H1 (cell line): Measurements from ENCODE around the gene DNAJB6. TPM values are rescaled to one million over a fixed set of nuclear protein-coding genes. Genes with fewer than 3 reads are reported as not detected.

Experiments used
- CTCF ChIA-PET: fragments of 300-600 bp; sonication (Branson Sonifier 250); formaldehyde crosslinking; loops from one replicate; lab custom pipeline; 2021; ENCODE audit not compliant: partially characterized antibody; lab: Charles Lee
- POLR2A ChIA-PET: fragments of 300-600 bp; sonication (Branson Sonifier 250); formaldehyde crosslinking; loops from one replicate; lab custom pipeline; 2021; ENCODE audit warnings: inconsistent platforms; ENCODE audit not compliant: partially characterized antibody; lab: Charles Lee
- DNase-seq, 2 experiments: peaks; one replicate each; pipeline versions ENCODE4 v3.0.0 to v3.0.0-alpha.2; 2010 to 2022; ENCODE audit warnings: low spot score in 2 of 2, low read depth in 1 of 2, mixed read lengths in 1 of 2
- FAIRE-seq: peaks from 2 replicates; lab custom pipeline; 2011; peaks lifted over from hg19 to GRCh38; lab: Jason Lieb, UNC
- H2AFZ ChIP-seq: 2 replicates; pipeline ENCODE4 v1.8.1; 2012; ENCODE audit warnings: low read length, inconsistent platforms
- H2AK5ac ChIP-seq: 2 replicates; pipeline ENCODE4 v1.6.1; 2013; ENCODE audit warnings: low read depth, low read length
- H2BK120ac ChIP-seq: replicated peaks from 2 replicates; pipeline ENCODE3; 2013; ENCODE audit warnings: low read depth, low read length, inconsistent platforms
- H2BK12ac ChIP-seq: 2 replicates; pipeline ENCODE4 v1.6.1; 2013; ENCODE audit warnings: low read depth, low read length
- H2BK15ac ChIP-seq: 2 replicates; pipeline ENCODE4 v1.6.1; 2013; ENCODE audit warnings: low read length
- H2BK20ac ChIP-seq: 2 replicates; pipeline ENCODE4 v1.6.1; 2013; ENCODE audit warnings: low read length
- H2BK5ac ChIP-seq: 2 replicates; pipeline ENCODE4 v1.6.1; 2013; ENCODE audit warnings: low read depth, low read length
- H3K14ac ChIP-seq: 2 replicates; pipeline ENCODE4 v1.6.1; 2013; ENCODE audit warnings: inconsistent platforms; ENCODE audit not compliant: insufficient read length
- H3K18ac ChIP-seq: 2 replicates; pipeline ENCODE4 v1.6.1; 2013; ENCODE audit warnings: low read length; ENCODE audit errors: extremely low read depth
- H3K23ac ChIP-seq: 2 replicates; pipeline ENCODE4 v1.6.1; 2013; ENCODE audit warnings: inconsistent platforms; ENCODE audit not compliant: insufficient read length
- H3K23me2 ChIP-seq: 2 replicates; pipeline ENCODE4 v1.6.1; 2013; ENCODE audit warnings: low read depth, low read length
- H3K27ac ChIP-seq: 2 replicates; pipeline ENCODE4 v1.6.1; 2011; ENCODE audit warnings: low read depth, low read length, inconsistent platforms
- H3K27me3 ChIP-seq, 4 experiments: replicated peaks in 1 of 4; 1 replicate in 1 of 4; 2 replicates in 3 of 4; pipeline versions ENCODE4 v1.6.1 to v1.8.1; 2011 to 2013; ENCODE audit warnings: low read length in 3 of 4, mild to moderate bottlenecking in 3 of 4, inconsistent platforms in 2 of 4, mixed read lengths in 2 of 4, moderate library complexity in 1 of 4; ENCODE audit not compliant: control insufficient read depth in 3 of 4, insufficient read depth in 3 of 4; ENCODE audit errors: extremely low read depth in 1 of 4
- H3K36me3 ChIP-seq, 4 experiments: 2 replicates each; pipeline versions ENCODE4 v1.6.1 to v1.8.1; 2011 to 2013; ENCODE audit warnings: mild to moderate bottlenecking in 4 of 4, low read length in 3 of 4, moderate library complexity in 2 of 4, control low read depth in 1 of 4, inconsistent platforms in 1 of 4; ENCODE audit not compliant: insufficient read depth in 4 of 4, control insufficient read depth in 2 of 4
- H3K4ac ChIP-seq: replicated peaks from 2 replicates; pipeline ENCODE3; 2013; ENCODE audit warnings: low read length, low read depth, mixed read lengths, inconsistent platforms; ENCODE audit not compliant: insufficient read length
- H3K4me1 ChIP-seq, 4 experiments: replicated peaks in 1 of 4; 1 replicate in 1 of 4; 2 replicates in 3 of 4; pipeline versions ENCODE4 v1.6.1 to v1.8.1; 2011 to 2013; ENCODE audit warnings: low read length in 3 of 4, inconsistent platforms in 2 of 4, mixed read lengths in 1 of 4; ENCODE audit not compliant: insufficient read depth in 4 of 4, control insufficient read depth in 3 of 4
- H3K4me2 ChIP-seq, 2 experiments: 2 replicates each; pipeline versions ENCODE4 v1.6.1 to v1.8.1; 2011 to 2013; ENCODE audit warnings: low read depth in 2 of 2, low read length in 2 of 2, control low read depth in 1 of 2, inconsistent platforms in 1 of 2, mild to moderate bottlenecking in 1 of 2; ENCODE audit not compliant: insufficient read depth in 1 of 2
- H3K4me3 ChIP-seq, 4 experiments: fragments of 200-600, 300-600 bp in 1 of 4; sonication (generic), shearing (Covaris generic), sonication (Bioruptor Twin) in 1 of 4; 2 replicates each; pipeline versions ENCODE4 v1.5.1 to v1.8.1; 2011 to 2016; ENCODE audit warnings: low read length in 4 of 4, low read depth in 3 of 4, control low read depth in 2 of 4, inconsistent platforms in 2 of 4, mild to moderate bottlenecking in 2 of 4, mixed read lengths in 1 of 4, moderate library complexity in 1 of 4; ENCODE audit not compliant: insufficient read depth in 2 of 4; ENCODE audit errors: extremely low read depth in 1 of 4
- H3K56ac ChIP-seq: replicated peaks from 2 replicates; pipeline ENCODE3; 2013; ENCODE audit warnings: low read depth, mild to moderate bottlenecking, mixed read lengths, low read length, inconsistent platforms; ENCODE audit not compliant: insufficient read length
- H3K79me1 ChIP-seq: 2 replicates; pipeline ENCODE4 v1.6.1; 2013; ENCODE audit warnings: low read depth, low read length, control low read depth
- H3K79me2 ChIP-seq, 2 experiments: 2 replicates each; pipeline versions ENCODE4 v1.6.1 to v1.8.1; 2012 to 2013; ENCODE audit warnings: low read length in 2 of 2, mild to moderate bottlenecking in 2 of 2, inconsistent platforms in 1 of 2; ENCODE audit not compliant: insufficient read depth in 2 of 2, control insufficient read depth in 1 of 2
- H3K9ac ChIP-seq, 4 experiments: replicated peaks in 1 of 4; 1 replicate in 1 of 4; 2 replicates in 3 of 4; pipeline versions ENCODE4 v1.6.1 to v1.8.1; 2011 to 2013; ENCODE audit warnings: low read depth in 3 of 4, low read length in 3 of 4, control low read depth in 2 of 4, mild to moderate bottlenecking in 2 of 4, moderate library complexity in 2 of 4, inconsistent platforms in 1 of 4; ENCODE audit errors: extremely low read depth in 1 of 4
- H3K9me3 ChIP-seq, 2 experiments: 2 replicates each; pipeline versions ENCODE4 v1.6.1 to v1.8.1; 2012 to 2013; ENCODE audit warnings: mild to moderate bottlenecking in 2 of 2, moderate library complexity in 2 of 2, control low read depth in 1 of 2, inconsistent platforms in 1 of 2, low read depth in 1 of 2, low read length in 1 of 2, mixed read lengths in 1 of 2; ENCODE audit not compliant: insufficient read depth in 2 of 2
- H4K20me1 ChIP-seq, 2 experiments: replicated peaks in 1 of 2; 2 replicates each; pipeline versions ENCODE3 to v1.8.1; 2011 to 2013; ENCODE audit warnings: inconsistent platforms in 2 of 2, low read length in 2 of 2, mild to moderate bottlenecking in 1 of 2; ENCODE audit not compliant: insufficient read depth in 2 of 2, control insufficient read depth in 1 of 2
- H4K5ac ChIP-seq: 2 replicates; pipeline ENCODE4 v1.6.1; 2013; ENCODE audit warnings: low read length, low read depth, mixed read lengths, inconsistent platforms; ENCODE audit not compliant: insufficient read length
- H4K8ac ChIP-seq: 2 replicates; pipeline ENCODE4 v1.8.0; 2013; ENCODE audit warnings: mild to moderate bottlenecking, moderate library complexity, low read length, inconsistent platforms; ENCODE audit not compliant: insufficient read depth; ENCODE audit errors: extremely low read depth
- H4K91ac ChIP-seq: replicated peaks from 2 replicates; pipeline ENCODE3; 2013; ENCODE audit warnings: low read length, mixed read lengths, inconsistent platforms; ENCODE audit not compliant: insufficient read length
- CHD1 ChIP-seq: IDR thresholded peaks from 2 replicates; pipeline ENCODE4 v1.6.1; 2012; ENCODE audit warnings: low read depth, low read length, improper control_type of control experiment
- POLR2A ChIP-seq, 2 experiments: IDR thresholded peaks; 1 replicate in 1 of 2; 2 replicates in 1 of 2; pipeline ENCODE4 v1.6.1; 2011; ENCODE audit warnings: low read depth in 2 of 2, low read length in 2 of 2, mild to moderate bottlenecking in 2 of 2; ENCODE audit errors: control extremely low read depth in 1 of 2
- WGBS, 2 experiments: shearing (Covaris generic) in 1 of 2; methylation state at CpG; one replicate each; pipeline versions ENCODE4 v1.1.6 to v1.1.7; 2013 to 2015; ENCODE audit warnings: low lambda C conversion rate in 2 of 2, mixed read lengths in 2 of 2, inconsistent platforms in 1 of 2, low coverage in 1 of 2, missing lambda C conversion rate in 1 of 2; ENCODE audit not compliant: insufficient replicate concordance in 2 of 2, insufficient coverage in 1 of 2, insufficient read length in 1 of 2; ENCODE audit errors: extremely low coverage in 1 of 2, missing lambda C conversion rate in 1 of 2; 5-methylcytosine and 5-hydroxymethylcytosine counted together
- polyA plus RNA-seq, 7 experiments: library from polyadenylated mRNA; depleted of rRNA in 3 of 7; stranded (reverse) in 5 of 7; unstranded in 2 of 7; fragments of >200 nt in 5 of 7; fragments of 200-250 nt in 2 of 7; gene quantifications; 1 replicate in 5 of 7; 2 replicates in 1 of 7; 4 replicates in 1 of 7; pipeline versions ENCODE4 v1.2.1 to v1.2.3, GENCODE V29; 2011 to 2013; ENCODE audit warnings: missing spikeins in 2 of 7, mixed read lengths in 2 of 7
- total RNA-seq: library from RNA; stranded (reverse); fragmentation: NEBNext Ultra II Directional; extraction: Animal tissue kit (Norgen Biotek cat#: 25700); gene quantifications from 2 replicates; pipeline ENCODE4 v1.2.1, GENCODE V29; 2021

DNAJB6 gene
- total and polyA plus RNA-seq, 2 of the 8 experiments (the other 6 are each of a cell fraction or from before 2014, with no cell fraction given), result 166 to 295 TPM

- H3K23me2 ChIP-seq, result no peaks in the 10 kb centered on the region; the same call in 1 of the 2 replicates
- H4K20me1 ChIP-seq, result peaks cover 14 to 29% of the 10 kb centered on the region in 2 experiments
- H2AFZ ChIP-seq, result no peak overlapping the region
- H2AK5ac ChIP-seq, result no peak overlapping the region
- no peak overlapping the region for H3K18ac ChIP-seq
- no peak overlapping the region for H4K5ac ChIP-seq
- H4K8ac ChIP-seq, result peak overlapping the region; percentile 57; the same call in 1 of the 2 replicates
- TF ChIP-seq CHD1, result no peak
- TF ChIP-seq POLR2A (IDR thresholded peaks at IDR 0.05; ENCODE audit: control extremely low read depth in 1 of 2, low read depth in 2 of 2, low read length in 2 of 2), result peak; percentile 0 to 38; a peak in 1 of 3 replicates
- TF ChIP-seq, all 59 proteins: peak for 1
- DNase-seq (no peak), FAIRE-seq (no peak)
- no peak overlapping the region for H3K23ac ChIP-seq
- 95% methylated on average over 15 of the region's 15 CpGs; no CpG with 5 or more reads in 1 of the 2 experiments for WGBS, 2 experiments
- no peak overlapping the region for H2BK120ac ChIP-seq
- peaks cover 8 to 91% of the 10 kb centered on the region in 2 experiments for H3K79me2 ChIP-seq
- no peak overlapping the region for H3K4ac ChIP-seq
- H4K91ac ChIP-seq, result no peak overlapping the region
- H2BK5ac ChIP-seq, result no peak overlapping the region
- no peak overlapping the region for H3K4me3 ChIP-seq
- no peaks in the 10 kb centered on the region for H3K9me3 ChIP-seq
- CTCF ChIA-PET, result interaction anchor here (0.9 kb wide), 1 partner anchor 9 kb away, joined by 3 read pairs; no protein-coding TSS in a partner anchor
- H2BK15ac ChIP-seq, result no peak overlapping the region
- POLR2A ChIA-PET, result interaction anchor here (1.3 kb wide), 1 partner anchor 53 kb away, joined by 4 read pairs; no protein-coding TSS in a partner anchor
- peaks cover 9 to 51% (median 23%) of the 10 kb centered on the region in 4 experiments for H3K36me3 ChIP-seq
- no peak overlapping the region for H2BK12ac ChIP-seq
- peak overlapping the region; percentile 6; the same call in 1 of the 2 replicates for H3K27ac ChIP-seq
- no peak overlapping the region for H3K4me2 ChIP-seq
- no peaks in the 10 kb centered on the region for H3K27me3 ChIP-seq
- no peak overlapping the region for H3K56ac ChIP-seq
- no peak overlapping the region for H3K9ac ChIP-seq
- no peak overlapping the region for H3K14ac ChIP-seq
- no peak overlapping the region for H2BK20ac ChIP-seq
- H3K79me1 ChIP-seq, result peaks cover 27% of the 10 kb centered on the region
- H3K4me1 ChIP-seq, result peaks cover 0 to 4% (median 2%) of the 10 kb centered on the region in 4 experiments; a peak in 4 of 7 replicates
Observed at GRCh38 chr7:157391036-157391710, 54.4 kb downstream of the DNAJB6 start.
